Right lobe of liver (tissue), 4 donors: ENCODE results near the gene REXO1.
"Not testable (repeated sequence)": the region's sequence is repeated elsewhere in the genome, so short reads cannot be mapped to it uniquely, and the experiment has no call there.

ENCODE experiments used
- CTCF ChIP-seq, 4 donors: fragments of 200-600 bp in 3 of 4; fragments of 450-650 bp in 1 of 4; IDR thresholded peaks; one replicate each; pipeline versions ENCODE4 v1.5.1 to v1.8.0; 2016 to 2022; ENCODE audit warnings: antibody characterized with exemption in 4 of 4, mild to moderate bottlenecking in 2 of 4
- POLR2A ChIP-seq: fragments of 450-650 bp; IDR thresholded peaks from one replicate; pipeline ENCODE4 v1.6.1; 2017; ENCODE audit warnings: antibody characterized with exemption, mild to moderate bottlenecking
- donor health status: DM: no; HTN: no; CAD: no.
- donor health status: DM: no; HTN: no; CAD: no.
- donor health status: DM: no; HTN: yes; CAD: no.

GRCh38 chr19:1881393-1882088 is 33.3 kb upstream of the REXO1 start:
- TF ChIP-seq CTCF (IDR thresholded peaks at IDR 0.05); POLR2A: not testable (repeated sequence)
